Epithelial cell of proximal tubule (primary cell): ENCODE results near the gene WDR64. TPM values are rescaled to one million over a fixed set of nuclear protein-coding genes. Genes with fewer than 3 reads are reported as not detected.

Source experiments
- DNase-seq: peaks from one replicate; pipeline ENCODE4 v3.0.0-alpha.2; 2011; ENCODE audit warnings: low read depth
- H3K4me3 ChIP-seq: 2 replicates; pipeline ENCODE4 v1.5.1; 2011; ENCODE audit warnings: low read depth, mild to moderate bottlenecking, low read length
- CTCF ChIP-seq: conservative IDR thresholded peaks from 2 replicates; pipeline ENCODE4 v1.5.1; 2012; ENCODE audit warnings: low read depth, mild to moderate bottlenecking, low read length
- total RNA-seq: library from RNA; depleted of rRNA; stranded (reverse); fragments of >200 nt; gene quantifications from 2 replicates; pipeline ENCODE4 v1.2.3, GENCODE V29; 2015

WDR64 gene
- total RNA-seq, 1 donor from 2014 or later, result not detected

GRCh38 chr1:241610056-241610815 is 41.8 kb upstream of the WDR64 start:
- no peak for DNase-seq
- H3K4me3 ChIP-seq, result no peak overlapping the region
- TF ChIP-seq CTCF, result no peak

GRCh38 chr1:241611063-241611462 is 41.0 kb upstream of the WDR64 start:
- no peak overlapping the region for H3K4me3 ChIP-seq
- peak; percentile 65 for TF ChIP-seq CTCF
- no peak for DNase-seq

GRCh38 chr1:241611736-241612135 is 40.3 kb upstream of the WDR64 start:
- no peak for DNase-seq
- H3K4me3 ChIP-seq, result no peak overlapping the region
- TF ChIP-seq CTCF, result no peak

- peak; percentile 86 for DNase-seq
- H3K4me3 ChIP-seq, result no peak overlapping the region
- TF ChIP-seq CTCF, result no peak
These were observed 39.3 kb upstream of the WDR64 start for GRCh38 chr1:241612533-241613477.

GRCh38 chr1:241614144-241614543 is 37.9 kb upstream of the WDR64 start:
- DNase-seq, result no peak
- TF ChIP-seq CTCF, result no peak
- H3K4me3 ChIP-seq, result no peak overlapping the region

GRCh38 chr1:241614572-241614971 is 37.5 kb upstream of the WDR64 start:
- TF ChIP-seq CTCF, result no peak
- DNase-seq, result no peak
- no peak overlapping the region for H3K4me3 ChIP-seq
